ENCODE data around the gene RGS7BP. TPM values are rescaled to one million over a fixed set of nuclear protein-coding genes. Genes with fewer than 3 reads are reported as not detected.

The RGS7BP gene
- total and polyA plus RNA-seq, 4 donors: 0.47 to 1.9 (median 1.1) TPM

DNA sequence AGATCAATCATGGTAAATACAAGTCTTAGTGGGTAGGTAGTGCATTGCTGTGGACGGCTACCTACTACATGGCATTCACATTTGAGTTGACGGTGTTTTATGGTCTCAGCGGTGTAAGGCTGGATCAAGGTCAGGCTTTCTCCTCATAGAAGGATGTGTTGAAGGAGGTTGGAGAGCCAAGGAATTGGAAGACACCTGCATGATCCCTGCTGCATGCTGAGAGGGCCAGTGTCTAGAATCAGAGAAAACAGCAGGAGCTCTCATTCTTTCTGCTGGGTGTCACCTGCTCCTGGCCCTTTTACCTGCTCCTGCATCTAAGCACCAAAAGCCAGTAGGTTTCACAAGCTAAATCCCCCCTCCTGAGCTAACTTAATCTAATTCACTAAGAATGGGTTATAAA is 88.2 kb downstream of the RGS7BP start:
- DNase-seq (ENCODE audit: low spot score): no peak
- no peak overlapping the region for H3K9ac ChIP-seq (ENCODE audit: low read depth in 1 of 2, low read length in 2 of 2)
- TF ChIP-seq, protein P1, sequence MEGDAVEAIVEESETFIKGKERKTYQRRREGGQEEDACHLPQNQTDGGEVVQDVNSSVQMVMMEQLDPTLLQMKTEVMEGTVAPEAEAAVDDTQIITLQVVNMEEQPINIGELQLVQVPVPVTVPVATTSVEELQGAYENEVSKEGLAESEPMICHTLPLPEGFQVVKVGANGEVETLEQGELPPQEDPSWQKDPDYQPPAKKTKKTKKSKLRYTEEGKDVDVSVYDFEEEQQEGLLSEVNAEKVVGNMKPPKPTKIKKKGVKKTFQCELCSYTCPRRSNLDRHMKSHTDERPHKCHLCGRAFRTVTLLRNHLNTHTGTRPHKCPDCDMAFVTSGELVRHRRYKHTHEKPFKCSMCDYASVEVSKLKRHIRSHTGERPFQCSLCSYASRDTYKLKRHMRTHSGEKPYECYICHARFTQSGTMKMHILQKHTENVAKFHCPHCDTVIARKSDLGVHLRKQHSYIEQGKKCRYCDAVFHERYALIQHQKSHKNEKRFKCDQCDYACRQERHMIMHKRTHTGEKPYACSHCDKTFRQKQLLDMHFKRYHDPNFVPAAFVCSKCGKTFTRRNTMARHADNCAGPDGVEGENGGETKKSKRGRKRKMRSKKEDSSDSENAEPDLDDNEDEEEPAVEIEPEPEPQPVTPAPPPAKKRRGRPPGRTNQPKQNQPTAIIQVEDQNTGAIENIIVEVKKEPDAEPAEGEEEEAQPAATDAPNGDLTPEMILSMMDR (IDR thresholded peaks at IDR 0.05; ENCODE audit: low read depth, low read length, missing input control): no peak
- TF ChIP-seq YY1 (IDR thresholded peaks at IDR 0.05) (no peak), RXRA (IDR thresholded peaks at IDR 0.05) (no peak), HNF4G (IDR thresholded peaks at IDR 0.05) (no peak), NR2F2 (IDR thresholded peaks at IDR 0.05) (no peak), FOXA1 (IDR thresholded peaks at IDR 0.05) (no peak), RAD21 (IDR thresholded peaks at IDR 0.05) (no peak), EGR1 (IDR thresholded peaks at IDR 0.05; ENCODE audit: low read depth in 2 of 2) (no peak), HNF4A (conservative IDR thresholded peaks at IDR 0.05) (no peak), FOXA2 (IDR thresholded peaks at IDR 0.05) (no peak), GABPA (IDR thresholded peaks at IDR 0.05 in 1 of 2, conservative IDR thresholded peaks at IDR 0.05 in 1 of 2) (no peak), TAF1 (conservative IDR thresholded peaks at IDR 0.05) (no peak), SP1 (IDR thresholded peaks at IDR 0.05) (no peak), JUND (IDR thresholded peaks at IDR 0.05) (no peak)
- TF ChIP-seq, protein P2, sequence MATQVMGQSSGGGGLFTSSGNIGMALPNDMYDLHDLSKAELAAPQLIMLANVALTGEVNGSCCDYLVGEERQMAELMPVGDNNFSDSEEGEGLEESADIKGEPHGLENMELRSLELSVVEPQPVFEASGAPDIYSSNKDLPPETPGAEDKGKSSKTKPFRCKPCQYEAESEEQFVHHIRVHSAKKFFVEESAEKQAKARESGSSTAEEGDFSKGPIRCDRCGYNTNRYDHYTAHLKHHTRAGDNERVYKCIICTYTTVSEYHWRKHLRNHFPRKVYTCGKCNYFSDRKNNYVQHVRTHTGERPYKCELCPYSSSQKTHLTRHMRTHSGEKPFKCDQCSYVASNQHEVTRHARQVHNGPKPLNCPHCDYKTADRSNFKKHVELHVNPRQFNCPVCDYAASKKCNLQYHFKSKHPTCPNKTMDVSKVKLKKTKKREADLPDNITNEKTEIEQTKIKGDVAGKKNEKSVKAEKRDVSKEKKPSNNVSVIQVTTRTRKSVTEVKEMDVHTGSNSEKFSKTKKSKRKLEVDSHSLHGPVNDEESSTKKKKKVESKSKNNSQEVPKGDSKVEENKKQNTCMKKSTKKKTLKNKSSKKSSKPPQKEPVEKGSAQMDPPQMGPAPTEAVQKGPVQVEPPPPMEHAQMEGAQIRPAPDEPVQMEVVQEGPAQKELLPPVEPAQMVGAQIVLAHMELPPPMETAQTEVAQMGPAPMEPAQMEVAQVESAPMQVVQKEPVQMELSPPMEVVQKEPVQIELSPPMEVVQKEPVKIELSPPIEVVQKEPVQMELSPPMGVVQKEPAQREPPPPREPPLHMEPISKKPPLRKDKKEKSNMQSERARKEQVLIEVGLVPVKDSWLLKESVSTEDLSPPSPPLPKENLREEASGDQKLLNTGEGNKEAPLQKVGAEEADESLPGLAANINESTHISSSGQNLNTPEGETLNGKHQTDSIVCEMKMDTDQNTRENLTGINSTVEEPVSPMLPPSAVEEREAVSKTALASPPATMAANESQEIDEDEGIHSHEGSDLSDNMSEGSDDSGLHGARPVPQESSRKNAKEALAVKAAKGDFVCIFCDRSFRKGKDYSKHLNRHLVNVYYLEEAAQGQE (IDR thresholded peaks at IDR 0.05): no peak
- TF ChIP-seq, protein P3, sequence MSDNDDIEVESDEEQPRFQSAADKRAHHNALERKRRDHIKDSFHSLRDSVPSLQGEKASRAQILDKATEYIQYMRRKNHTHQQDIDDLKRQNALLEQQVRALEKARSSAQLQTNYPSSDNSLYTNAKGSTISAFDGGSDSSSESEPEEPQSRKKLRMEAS (IDR thresholded peaks at IDR 0.05): no peak
- TF ChIP-seq, protein P4, sequence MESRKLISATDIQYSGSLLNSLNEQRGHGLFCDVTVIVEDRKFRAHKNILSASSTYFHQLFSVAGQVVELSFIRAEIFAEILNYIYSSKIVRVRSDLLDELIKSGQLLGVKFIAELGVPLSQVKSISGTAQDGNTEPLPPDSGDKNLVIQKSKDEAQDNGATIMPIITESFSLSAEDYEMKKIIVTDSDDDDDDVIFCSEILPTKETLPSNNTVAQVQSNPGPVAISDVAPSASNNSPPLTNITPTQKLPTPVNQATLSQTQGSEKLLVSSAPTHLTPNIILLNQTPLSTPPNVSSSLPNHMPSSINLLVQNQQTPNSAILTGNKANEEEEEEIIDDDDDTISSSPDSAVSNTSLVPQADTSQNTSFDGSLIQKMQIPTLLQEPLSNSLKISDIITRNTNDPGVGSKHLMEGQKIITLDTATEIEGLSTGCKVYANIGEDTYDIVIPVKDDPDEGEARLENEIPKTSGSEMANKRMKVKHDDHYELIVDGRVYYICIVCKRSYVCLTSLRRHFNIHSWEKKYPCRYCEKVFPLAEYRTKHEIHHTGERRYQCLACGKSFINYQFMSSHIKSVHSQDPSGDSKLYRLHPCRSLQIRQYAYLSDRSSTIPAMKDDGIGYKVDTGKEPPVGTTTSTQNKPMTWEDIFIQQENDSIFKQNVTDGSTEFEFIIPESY (IDR thresholded peaks at IDR 0.05): no peak
- TF ChIP-seq, protein P5, sequence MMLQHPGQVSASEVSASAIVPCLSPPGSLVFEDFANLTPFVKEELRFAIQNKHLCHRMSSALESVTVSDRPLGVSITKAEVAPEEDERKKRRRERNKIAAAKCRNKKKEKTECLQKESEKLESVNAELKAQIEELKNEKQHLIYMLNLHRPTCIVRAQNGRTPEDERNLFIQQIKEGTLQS (IDR thresholded peaks at IDR 0.05): no peak
- H3K27ac ChIP-seq (ENCODE audit: low read depth in 1 of 2, low read length in 2 of 2): no peak overlapping the region
- H3K9me3 ChIP-seq (ENCODE audit: control insufficient read depth in 4 of 4, low read length in 3 of 4): no peaks in the 10 kb centered on the region
- H3K4me1 ChIP-seq (ENCODE audit: control insufficient read depth in 4 of 4, insufficient read depth in 4 of 4, low read length in 3 of 4): peaks cover 4 to 20% (median 17%) of the 10 kb centered on the region in 4 donors
- H3K4me3 ChIP-seq (ENCODE audit: low read depth in 1 of 3, low read length in 3 of 3): no peak overlapping the region
- no peaks in the 10 kb centered on the region for H3K27me3 ChIP-seq (ENCODE audit: control insufficient read depth in 4 of 4, insufficient read depth in 4 of 4, low read length in 3 of 4)
- 98% methylated on average over 3 of the region's 3 CpGs for WGBS
- H3K36me3 ChIP-seq (ENCODE audit: control insufficient read depth in 4 of 4, insufficient read depth in 3 of 4, low read depth in 1 of 4, low read length in 3 of 4): no peaks in the 10 kb centered on the region
